IPS-18c (cell line): ENCODE results near the gene TRERF1.

ENCODE experiments used
- H3K4me3 ChIP-seq: 2 replicates; pipeline ENCODE4 v1.7.0; 2013; ENCODE audit warnings: low read depth, mild to moderate bottlenecking, low read length, moderate library complexity; ENCODE audit not compliant: insufficient read depth
- H3K9me3 ChIP-seq: one replicate; pipeline ENCODE4 v1.6.1; 2013; ENCODE audit warnings: mild to moderate bottlenecking, low read length, moderate library complexity; ENCODE audit not compliant: control insufficient read depth, insufficient read depth

TRERF1 gene

GRCh38 chr6:42431356-42431755 is 20.4 kb downstream of the TRERF1 start:
- Histone ChIP-seq H3K9me3 (no peaks in the 10 kb centered on the region), H3K4me3 (no peak overlapping the region)

- H3K9me3 ChIP-seq: no peaks in the 10 kb centered on the region
These were observed 21.9 kb downstream of the TRERF1 start for GRCh38 chr6:42429836-42430235.

DNA sequence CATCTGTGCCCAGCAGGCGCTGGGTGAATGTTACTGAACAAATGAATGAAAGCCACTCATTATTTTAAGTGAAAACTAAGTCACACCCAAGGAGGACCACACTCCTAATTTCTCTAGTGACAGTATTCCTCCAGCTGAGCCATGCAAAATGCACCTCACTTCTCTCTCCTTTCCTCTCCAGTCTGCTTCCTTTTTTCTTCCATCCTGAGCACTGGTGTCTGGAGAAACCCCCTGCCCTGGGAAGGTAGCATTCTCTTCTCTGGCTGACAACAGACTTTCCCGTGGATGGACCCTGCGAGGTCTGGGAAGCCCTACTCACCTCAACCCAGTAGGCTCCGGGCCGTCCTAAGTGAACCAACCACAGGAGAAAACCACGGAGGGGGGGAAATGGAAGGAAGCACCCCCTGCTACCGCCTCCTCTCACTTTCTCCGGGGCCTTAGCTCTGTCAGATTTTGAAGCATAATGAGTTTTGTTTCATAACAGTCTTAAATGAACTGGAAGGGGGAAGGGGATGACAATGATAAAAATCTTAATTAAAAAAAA is 22.6 kb downstream of the TRERF1 start:
- H3K4me3 ChIP-seq: no peak overlapping the region
- H3K9me3 ChIP-seq: no peaks in the 10 kb centered on the region

More at GRCh38 chr6:42429836-42430235, 21.9 kb downstream of the TRERF1 start:
- no peak overlapping the region for H3K4me3 ChIP-seq

GRCh38 chr6:42428326-42429041 is 23.2 kb downstream of the TRERF1 start:
- H3K9me3 ChIP-seq: no peaks in the 10 kb centered on the region
- H3K4me3 ChIP-seq: no peak overlapping the region

GRCh38 chr6:42427871-42428270 is 23.9 kb downstream of the TRERF1 start:
- no peak overlapping the region for H3K4me3 ChIP-seq

DNA sequence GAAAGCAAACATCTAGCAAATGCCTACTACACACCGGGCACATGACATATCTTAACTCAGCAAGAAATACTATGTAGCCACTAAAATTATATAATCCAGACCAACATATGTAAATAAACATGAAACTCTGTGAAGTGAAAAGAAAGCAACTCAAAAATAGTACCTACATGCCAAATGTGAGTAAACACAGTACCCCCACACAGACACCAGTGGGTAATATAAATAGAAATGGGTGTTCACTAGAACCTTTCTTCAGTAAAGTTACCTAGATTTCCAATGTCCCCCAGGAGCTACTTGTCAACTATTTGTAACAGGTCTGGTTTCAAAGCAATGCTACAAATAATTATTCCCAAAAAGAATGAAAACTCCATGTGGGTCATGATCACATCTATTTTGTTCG is 25.5 kb downstream of the TRERF1 start:
- Histone ChIP-seq H3K4me3 (no peak overlapping the region), H3K9me3 (no peaks in the 10 kb centered on the region)

More at GRCh38 chr6:42427871-42428270, 23.9 kb downstream of the TRERF1 start:
- no peaks in the 10 kb centered on the region for H3K9me3 ChIP-seq

- H3K4me3 ChIP-seq: no peak overlapping the region
- H3K9me3 ChIP-seq: no peaks in the 10 kb centered on the region
These were observed 26.7 kb downstream of the TRERF1 start for GRCh38 chr6:42424906-42425474.

GRCh38 chr6:42423244-42423643 is 28.5 kb downstream of the TRERF1 start:
- no peak overlapping the region for H3K4me3 ChIP-seq
- no peaks in the 10 kb centered on the region for H3K9me3 ChIP-seq

DNA sequence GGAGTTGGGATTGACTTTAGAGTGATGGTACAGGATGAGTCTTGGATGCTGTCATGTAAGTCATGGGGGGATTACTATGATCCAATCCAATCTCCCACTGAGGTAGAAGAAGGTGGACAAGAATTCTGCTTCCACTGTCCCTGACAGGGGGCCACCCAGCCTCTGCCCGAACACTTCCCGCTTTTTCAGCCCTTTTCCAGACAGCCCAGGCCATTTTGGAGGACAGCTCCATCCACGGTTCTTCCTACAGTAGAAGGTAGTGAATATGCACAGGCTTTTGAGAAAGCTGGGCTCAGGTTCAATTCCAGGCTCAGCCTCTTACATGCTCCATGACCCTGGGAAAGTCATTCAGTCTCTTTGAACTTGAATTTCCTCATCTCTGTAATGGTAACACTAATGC is 31.0 kb downstream of the TRERF1 start:
- no peak overlapping the region for H3K4me3 ChIP-seq

GRCh38 chr6:42419490-42420280 is 32.0 kb downstream of the TRERF1 start:
- H3K4me3 ChIP-seq: no peak overlapping the region

More for the DNA sequence above, 31.0 kb downstream of the TRERF1 start:
- no peaks in the 10 kb centered on the region for H3K9me3 ChIP-seq

DNA sequence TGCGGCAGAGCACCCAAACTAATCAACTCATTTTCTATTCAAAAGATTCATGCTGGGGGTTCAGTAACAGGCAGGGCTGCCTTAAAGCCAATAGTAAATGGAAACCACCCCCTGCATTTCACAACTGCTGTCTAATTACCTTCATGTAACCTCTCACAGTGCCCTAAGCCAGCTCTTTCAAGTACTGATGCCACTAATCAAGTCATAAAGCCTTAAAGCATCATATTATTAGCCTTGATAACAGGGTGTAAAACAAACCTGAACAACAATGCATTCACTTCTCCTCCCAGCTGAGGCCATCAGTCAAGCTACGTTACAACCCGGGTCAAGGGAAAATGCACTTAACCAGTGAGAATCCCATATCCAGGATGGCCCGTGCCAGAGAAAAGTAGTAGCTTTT is 33.0 kb downstream of the TRERF1 start:
- Histone ChIP-seq H3K9me3 (no peaks in the 10 kb centered on the region), H3K4me3 (no peak overlapping the region)

More at GRCh38 chr6:42419490-42420280, 32.0 kb downstream of the TRERF1 start:
- no peaks in the 10 kb centered on the region for H3K9me3 ChIP-seq

GRCh38 chr6:42417641-42418112 is 34.0 kb downstream of the TRERF1 start:
- Histone ChIP-seq H3K9me3 (no peaks in the 10 kb centered on the region), H3K4me3 (no peak overlapping the region)

GRCh38 chr6:42411406-42411805 is 40.3 kb downstream of the TRERF1 start:
- H3K4me3 ChIP-seq: no peak overlapping the region
- H3K9me3 ChIP-seq: no peaks in the 10 kb centered on the region

GRCh38 chr6:42410861-42411260 is 40.9 kb downstream of the TRERF1 start:
- Histone ChIP-seq H3K9me3 (no peaks in the 10 kb centered on the region), H3K4me3 (no peak overlapping the region)

DNA sequence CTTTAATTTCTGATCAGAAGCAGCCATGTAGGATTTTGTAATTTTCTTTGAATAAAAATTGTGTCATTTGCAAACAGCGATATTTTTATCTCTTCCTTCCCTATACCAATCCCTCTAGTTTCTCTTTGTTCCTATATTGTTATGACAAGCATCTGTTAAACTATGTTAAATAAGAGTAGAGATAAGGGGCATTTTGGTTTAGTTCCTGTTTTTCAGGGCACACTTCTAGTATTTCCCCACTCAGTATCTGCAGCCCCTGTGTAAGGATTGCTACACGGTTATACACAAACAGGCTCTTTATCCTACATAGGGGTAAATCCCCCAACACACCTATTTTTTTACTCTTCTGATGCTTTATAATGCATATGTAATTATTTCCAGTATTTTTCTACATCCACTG is 42.1 kb downstream of the TRERF1 start:
- H3K4me3 ChIP-seq: no peak overlapping the region

DNA sequence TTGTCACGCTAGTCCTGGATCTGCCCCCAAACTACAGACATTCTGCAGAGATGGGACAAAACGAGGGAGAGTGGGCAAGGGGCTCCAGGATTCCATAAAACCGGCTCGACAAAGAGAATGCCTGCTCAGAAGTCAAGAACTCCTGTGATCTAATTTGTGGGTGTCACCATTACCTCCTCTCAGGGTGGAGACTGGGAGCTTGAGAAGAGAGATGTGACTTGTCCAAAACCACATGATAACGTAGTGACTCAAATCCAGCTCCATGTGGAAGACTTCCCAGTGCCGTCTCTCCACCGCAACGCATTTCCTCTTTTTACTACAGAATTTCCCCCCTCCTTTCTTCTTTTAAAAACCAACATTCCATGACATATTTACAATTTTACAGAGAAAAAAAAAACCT is 44.3 kb downstream of the TRERF1 start:
- Histone ChIP-seq H3K9me3 (no peaks in the 10 kb centered on the region), H3K4me3 (no peak overlapping the region)

More for the DNA sequence above, 42.1 kb downstream of the TRERF1 start:
- H3K9me3 ChIP-seq: no peaks in the 10 kb centered on the region
